ENCODE measurements around the gene CFAP90.
A peak's percentile ranks its signal among the peaks of the same experiment; 100 is the strongest.

CFAP90 gene, protein sequence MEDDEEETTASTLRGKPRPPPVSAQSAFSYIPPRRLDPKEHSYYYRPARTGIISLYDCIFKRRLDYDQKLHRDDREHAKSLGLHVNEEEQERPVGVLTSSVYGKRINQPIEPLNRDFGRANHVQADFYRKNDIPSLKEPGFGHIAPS

DNA sequence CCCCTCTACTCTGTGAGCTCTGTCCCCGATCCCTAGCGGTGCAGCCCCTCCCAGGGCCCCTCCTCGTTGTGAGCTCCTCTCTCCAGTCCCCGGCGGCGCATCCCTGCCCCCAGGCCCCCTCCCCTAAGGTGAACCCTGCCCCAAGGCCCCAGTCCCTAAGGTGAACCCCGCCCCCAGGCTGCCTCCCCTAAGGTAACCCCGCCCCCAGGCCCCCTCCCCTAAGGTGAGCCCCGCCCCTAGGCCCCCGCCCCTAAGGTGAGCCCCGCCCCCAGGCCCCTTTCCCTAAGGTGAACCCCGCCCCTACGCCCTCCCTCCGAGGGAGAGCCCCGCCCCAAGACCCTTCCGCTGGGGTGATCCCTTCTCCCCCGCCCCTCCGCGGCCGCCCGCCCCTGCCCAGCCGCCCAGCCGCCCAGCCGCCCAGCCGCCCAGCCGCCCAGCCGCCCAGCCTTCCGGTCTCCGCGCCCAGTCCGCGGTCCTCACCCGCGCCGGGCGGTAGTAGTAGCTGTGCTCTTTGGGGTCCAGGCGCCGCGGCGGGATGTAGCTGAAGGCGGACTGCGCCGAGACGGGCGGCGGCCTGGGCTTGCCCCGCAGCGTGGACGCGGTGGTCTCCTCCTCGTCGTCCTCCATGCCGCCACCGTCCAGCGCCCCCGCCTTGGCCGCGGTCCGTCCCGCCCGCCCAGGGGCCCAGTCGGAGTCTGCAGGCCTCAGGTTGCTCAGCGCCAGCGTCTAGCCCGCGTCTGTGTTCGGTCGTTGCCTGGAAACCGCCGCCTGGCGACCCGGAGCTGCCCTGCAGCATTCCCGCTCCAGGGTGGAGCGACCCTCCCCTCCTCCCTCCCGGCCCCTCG lies at the start of gene CFAP90:
TSS of gene CFAP90 (minus strand) at position 739 of the 845 bp plus-strand sequence. CDS start at position 627, 112 bp downstream.
- DNase-seq, result no peak

DNA sequence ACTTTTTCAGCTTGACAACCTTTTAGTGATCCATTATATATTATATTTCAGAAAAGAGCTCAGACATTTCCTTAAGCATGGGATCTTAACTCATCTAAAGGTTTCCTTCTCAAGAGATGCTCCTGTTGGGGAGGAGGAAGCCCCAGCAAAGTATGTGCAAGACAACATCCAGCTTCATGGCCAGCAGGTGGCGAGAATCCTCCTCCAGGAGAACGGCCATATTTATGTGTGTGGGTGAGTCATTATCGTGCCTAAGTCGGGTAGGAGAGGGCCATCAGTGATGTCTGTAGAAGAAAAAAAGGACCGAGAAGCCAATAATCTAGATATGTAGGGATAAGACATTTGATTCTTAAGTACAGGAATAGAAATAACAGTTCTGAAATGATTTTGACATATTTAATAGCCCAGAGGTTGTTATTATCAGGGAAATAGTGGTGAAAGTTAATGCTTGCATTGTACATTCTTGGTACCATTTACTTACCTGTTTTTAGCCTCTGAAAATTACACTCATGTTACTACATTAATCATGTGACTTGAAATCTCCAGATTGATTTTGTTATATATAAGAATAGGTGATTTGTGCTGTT lies 46.2 kb upstream of the CFAP90 start:
- peak; percentile 42 for DNase-seq

DNA sequence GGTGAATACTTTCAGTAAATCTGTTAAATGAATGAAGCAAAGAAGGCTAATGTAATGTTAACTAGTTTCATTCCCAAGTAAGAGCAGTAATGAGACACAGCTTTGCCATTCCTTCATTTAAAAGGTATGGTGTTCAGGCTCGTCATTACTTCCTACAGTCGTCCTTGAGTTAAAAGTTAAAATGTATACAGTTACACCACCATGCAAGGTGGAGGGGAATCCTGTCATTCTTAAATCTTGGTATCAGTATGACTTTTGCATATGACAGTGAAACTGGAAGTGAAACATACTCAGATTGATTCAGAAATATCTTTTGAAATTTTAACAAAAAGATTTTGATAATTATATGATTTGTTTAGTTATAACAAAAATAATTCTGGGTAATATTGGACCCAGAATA lies 43.9 kb upstream of the CFAP90 start:
- DNase-seq, result no peak

DNA sequence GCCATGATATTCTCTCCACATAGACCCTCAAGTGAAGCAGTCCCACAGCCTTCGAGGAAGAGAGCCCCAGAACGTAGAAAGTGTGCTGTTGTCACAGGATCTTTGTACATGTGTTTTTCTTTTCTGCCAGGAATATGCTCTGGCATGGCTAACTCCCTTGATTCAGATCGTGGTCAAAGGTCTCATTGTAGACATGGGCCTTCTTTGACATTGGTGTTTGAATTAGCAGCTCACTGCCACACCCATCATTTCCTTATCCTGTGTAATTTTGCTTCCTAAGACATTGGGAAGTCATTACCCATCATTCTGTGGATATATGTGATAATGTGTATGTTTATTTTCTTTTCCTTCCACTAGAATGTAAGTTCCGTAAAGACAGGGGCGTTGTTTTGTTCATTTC lies 43.5 kb upstream of the CFAP90 start:
- no peak for DNase-seq

DNA sequence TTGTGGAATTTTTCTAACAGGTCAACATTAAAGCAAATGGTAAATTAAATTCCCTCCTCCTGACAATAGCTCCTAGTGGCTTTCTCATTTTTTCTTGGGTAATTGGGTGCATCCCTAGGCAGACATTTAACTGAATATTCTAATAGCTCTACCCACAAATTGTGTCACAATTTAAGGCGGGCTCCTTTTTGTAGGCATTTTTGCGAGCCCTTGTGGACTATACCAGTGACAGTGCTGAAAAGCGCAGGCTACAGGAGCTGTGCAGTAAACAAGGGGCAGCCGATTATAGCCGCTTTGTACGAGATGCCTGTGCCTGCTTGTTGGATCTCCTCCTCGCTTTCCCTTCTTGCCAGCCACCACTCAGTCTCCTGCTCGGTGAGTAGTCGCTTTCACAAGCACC lies 38.0 kb upstream of the CFAP90 start:
- DNase-seq, result no peak

DNA sequence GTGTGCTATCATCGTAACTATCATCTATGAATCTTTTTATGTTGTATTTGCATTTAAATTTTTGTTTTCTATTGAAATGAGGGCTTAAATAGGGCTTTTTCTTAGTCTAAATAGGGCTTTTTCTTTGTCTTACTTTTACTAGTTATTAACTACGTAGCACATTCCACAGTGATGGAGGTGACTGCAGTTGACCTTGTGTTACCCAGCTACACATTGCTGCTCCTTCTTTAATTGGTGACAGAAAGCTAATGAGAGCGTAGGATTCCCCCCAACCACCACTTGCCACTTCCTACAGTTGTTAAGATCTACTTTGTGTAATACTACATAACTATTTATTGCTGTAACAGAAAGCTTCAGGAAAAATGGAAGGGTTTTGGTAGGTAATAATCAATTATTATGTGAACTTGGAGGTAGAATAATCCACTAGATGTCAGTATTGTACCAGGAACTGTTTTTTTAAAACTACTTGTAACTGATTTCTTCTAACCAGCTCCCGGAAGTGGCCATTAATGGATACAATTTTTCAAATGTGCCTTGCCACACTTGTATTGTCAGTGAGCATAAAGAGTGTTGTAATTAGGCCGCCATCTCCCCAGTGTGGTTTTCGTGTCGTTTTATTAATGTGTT lies 36.0 kb upstream of the CFAP90 start:
- DNase-seq, result peak; percentile 16

DNA sequence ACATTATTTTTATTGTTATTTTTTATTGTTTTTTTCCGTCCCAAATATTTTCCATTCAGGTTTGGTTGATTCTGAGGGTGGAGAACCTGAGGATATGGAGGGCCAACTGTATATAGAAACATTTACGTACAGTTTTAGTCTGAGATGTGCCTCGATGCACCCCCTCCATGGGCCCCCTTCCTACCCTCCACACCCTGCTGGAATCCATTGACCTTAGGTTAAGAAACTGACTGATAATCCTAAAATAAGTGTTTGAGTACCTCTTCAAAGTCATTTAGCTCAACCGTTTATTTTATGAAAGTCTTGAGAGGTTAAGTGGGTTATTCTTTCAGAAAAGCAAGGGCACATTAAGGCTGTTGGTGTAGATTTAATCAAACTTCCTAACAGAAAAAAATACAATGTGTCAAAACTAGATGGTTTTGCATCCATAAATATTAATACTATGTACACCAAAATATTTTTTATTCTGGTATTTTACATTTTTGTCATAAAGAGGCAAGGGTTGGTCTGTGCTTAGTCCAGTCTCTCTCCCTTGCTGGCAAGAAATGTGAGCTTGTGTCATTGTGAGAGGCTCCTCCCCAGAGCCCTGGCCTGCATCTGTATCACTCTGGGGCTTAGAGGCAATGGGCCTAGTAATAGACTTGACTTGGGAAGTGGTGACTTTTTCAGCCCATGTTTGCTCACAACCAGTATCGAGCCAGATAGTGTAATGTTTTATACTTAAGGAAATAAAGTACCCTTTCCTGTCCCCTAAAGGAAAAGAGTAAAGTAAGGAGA lies 33.7 kb upstream of the CFAP90 start:
- DNase-seq, result no peak

DNA sequence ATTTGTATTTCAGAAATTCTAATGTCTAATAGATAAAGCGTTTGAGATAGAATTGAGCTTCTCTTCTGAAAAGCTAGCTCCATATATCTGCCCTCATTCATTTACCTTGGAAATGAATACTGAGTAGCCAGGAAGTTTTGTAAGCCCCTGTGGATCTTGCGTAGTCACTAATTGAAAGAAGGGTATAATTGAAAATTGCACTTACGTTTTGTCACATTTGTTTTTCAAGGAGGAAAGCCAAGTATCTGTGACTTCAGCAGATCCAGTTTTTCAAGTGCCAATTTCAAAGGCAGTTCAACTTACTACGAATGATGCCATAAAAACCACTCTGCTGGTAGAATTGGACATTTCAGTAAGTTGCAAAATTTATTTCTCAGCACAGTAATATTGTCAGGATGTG lies 32.0 kb upstream of the CFAP90 start:
- DNase-seq, result no peak

DNA sequence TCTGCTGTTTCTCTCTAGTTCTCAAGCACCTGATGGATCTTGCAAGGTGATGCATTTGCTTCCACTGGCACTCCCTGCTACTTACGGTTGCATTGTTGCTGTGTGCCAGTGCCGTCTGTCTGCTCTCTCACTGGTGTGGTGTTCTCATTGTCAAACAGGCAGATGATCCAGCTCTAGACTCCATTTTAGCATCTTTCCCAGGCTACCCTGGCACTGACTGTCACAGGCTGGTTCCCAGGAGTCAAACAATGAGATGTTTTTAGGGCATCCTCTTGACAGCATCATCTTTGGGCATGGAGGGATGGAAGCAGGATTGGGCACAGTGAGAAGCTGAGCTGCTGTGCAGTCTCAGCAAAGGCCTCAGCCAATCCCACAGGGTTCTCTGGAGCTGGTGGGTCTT lies 30.9 kb upstream of the CFAP90 start:
- no peak for DNase-seq

DNA sequence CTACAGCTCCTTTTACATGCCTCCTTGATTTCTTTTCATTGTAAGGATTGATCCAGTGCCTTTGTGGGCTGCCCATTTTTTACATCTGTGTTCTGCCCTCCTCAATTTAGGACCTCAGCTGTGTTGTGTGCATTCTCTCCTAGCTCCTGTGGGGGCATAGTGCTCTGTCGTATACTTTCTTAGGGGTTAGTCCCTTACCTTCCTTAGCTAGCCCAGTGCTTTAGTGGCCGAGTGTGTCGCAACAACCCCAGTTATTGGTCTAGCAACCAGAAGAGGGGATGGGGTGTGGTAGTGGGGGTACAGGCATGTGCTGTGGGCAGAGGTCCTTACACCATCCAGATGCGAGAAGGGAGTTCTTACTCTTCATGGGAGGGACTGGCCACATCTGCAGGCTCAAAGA lies 30.2 kb upstream of the CFAP90 start:
- DNase-seq, result peak; percentile 45

DNA sequence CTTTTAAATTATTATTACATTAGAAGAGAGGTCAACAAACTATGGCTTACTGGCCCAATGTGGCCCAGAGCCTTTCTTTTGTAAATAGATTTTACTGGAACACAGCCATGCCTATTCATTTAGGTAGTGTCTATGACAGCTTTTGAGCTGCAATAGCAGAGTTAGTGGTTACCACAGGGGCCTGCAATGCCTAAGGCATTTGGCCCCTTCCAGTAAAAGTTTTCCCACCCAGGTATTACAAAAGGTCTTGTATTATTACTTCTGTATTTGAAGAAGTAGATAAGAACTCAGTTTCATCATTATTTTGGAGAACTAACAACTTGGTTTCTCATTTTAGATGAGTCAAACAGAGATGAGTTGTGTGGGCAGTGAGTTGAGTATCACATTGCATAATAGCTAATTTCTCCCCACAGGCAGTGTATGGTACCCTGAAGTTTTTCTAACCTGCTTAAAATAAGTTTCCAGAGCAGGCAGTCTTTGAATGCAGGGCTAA lies 27.5 kb upstream of the CFAP90 start:
- peak; percentile 96 for DNase-seq

DNA sequence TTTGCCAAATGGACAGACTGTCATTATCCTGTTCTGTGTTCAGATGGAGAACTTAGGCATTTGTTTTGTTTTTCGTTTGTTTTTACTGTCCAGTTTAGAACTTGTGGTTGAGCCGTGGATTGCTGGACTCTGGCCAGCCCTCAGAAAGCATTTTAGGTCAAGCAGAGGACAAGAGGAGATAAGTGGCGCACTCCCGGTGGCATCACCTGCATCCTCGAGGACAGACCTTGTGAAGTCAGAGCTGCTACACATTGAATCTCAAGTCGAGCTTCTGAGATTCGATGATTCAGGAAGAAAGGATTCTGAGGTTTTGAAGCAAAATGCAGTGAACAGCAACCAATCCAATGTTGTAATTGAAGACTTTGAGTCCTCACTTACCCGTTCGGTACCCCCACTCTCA lies 26.9 kb upstream of the CFAP90 start:
- DNase-seq, result no peak

DNA sequence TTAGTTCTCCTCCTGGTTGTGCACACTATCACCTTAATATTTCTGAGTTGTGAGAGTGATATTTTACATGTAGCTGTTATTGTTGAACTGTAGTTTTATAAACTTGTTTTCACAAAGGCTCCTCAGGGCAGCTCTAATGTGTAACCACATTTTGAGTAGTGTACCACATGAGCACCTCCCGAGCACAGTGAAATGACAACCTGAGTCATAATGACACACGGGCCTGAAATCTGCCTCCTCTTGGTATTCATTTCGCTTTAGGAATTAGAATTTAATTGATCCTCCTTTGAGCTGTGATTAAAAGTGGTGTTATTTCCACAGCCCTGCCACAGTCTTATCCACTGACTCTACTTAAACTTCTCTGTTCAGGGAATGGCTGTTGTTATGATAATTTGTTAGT lies 25.9 kb upstream of the CFAP90 start:
- DNase-seq, result peak; percentile 18

DNA sequence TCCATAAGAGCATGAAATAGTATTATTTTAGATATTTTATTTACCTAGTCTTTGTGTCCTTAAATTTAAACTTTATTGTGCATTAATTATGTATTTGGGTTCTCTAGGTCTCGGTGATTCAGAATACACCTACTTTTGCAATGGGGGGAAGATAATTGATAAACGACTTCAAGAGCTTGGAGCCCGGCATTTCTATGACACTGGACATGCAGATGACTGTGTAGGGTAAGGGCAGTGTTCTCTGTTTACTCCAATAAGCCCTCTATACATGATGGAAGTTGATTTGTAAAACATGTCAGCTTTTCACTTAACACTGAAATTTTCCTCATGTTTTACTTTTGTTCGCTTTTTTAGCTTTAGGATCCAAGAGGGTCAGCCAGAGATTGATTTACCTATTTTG lies 24.2 kb upstream of the CFAP90 start:
- DNase-seq, result no peak

DNA sequence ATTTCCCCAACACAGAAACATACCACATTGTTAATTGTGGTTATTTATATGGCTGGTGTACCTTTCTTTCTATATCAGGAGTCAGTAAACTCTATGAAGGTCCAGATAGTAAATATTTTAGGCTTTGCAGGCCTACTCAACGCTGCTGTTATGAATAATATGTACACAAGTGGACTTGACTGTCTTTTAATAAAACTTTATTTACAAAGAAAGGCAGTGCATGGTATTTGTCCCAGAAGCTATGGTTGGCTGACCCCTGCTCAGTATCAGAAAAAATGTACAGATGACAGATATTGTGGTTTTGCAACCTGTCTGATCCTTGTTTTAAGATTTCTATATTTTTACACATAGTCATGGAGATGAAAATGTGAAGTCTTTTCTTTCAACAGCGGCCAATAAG lies 23.7 kb upstream of the CFAP90 start:
- no peak for DNase-seq

DNA sequence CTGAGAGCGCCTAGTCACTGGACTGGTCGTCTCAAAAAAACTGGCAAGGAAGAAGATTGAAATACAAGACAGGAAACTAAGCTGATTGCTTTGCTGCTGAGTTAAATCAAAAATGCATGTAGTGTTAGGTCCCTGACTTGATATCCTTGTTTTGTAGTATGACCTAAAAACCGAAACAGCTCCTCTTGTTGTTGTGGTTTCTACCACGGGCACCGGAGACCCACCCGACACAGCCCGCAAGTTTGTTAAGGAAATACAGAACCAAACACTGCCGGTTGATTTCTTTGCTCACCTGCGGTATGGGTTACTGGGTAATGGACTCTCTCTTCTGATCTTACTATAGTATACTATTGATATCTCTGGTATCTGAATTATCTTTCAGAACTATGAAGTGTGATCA lies 22.3 kb upstream of the CFAP90 start:
- DNase-seq, result no peak

DNA sequence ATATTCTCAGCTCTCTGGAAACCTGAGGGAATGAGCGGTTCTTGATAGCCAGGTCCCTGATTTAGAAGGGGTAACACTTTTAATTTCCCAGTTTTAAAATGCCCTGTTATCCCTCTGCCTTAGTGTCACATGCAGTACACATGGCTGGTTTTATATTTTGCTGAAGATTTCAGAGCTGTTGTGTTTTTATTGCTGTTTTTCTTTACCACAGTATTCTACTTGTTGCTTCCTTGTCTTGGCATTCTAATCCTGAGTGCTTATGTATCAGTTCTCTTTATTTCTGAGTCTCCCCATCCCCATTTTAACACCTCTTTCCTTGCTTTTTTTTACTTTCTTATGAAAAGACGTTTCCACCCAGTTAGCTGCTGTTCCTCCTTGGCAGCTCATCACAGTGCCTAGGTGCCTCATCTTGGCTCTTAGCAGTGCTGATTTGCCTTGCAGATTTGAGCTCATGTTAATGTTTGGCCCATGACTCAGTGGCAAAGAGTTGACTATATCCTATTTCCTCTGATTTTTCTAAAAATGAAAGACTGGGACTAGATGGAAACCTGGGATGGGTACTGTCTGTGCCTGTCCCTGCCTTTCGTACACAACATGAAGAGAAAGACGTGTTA lies 21.7 kb upstream of the CFAP90 start:
- no peak for DNase-seq

DNA sequence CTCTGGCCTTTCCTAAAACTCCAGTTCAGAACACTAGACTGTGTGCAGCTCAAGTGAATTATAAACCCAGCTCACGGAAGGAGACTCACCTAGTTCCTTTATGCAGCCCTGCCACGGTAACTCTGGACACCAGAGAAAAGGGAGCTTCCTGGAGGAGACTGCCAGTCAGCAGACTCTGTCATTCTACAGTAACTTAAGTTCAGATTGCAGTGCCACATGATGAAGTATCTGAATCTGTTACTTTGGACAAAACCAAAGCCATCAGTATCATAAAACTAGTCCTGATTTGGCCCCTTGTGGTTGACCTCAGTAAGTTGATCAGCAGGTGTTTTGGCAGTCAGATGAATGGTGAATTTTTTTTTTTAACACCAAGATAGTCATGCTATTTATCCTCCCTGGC lies 20.7 kb upstream of the CFAP90 start:
- DNase-seq, result no peak

DNA sequence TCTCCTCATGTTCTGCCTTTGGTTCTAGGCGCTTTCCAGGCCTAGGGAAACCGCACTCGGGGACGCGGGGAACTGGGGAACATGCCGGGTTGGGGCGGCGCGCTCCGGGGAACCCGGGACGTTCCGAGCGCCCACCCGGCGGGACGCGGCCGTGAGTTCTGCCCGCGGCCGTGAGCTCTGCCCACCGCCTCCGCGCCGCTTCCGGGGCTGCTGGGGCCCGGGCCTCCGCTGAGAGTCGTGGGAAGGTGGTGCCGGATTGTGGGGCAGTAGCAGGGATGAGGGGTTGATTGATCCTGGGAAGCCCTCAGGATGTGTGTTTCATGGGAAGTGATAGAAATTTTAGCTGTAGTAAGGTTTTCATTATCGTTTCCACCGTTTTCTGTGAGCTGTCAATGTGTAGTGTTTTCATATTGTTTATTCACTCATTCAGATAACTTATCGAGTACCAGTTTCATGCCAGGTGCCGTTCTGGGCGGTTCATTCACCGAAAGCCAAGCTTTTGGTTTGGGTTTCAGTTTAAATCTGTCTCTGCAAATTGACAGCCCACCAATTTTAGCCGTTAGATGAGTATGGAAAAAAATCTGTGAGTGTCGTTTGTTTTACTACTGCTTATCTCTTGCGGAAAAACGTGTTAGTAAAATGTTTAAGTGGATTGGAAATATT lies 18.7 kb upstream of the CFAP90 start:
- no peak for DNase-seq

DNA sequence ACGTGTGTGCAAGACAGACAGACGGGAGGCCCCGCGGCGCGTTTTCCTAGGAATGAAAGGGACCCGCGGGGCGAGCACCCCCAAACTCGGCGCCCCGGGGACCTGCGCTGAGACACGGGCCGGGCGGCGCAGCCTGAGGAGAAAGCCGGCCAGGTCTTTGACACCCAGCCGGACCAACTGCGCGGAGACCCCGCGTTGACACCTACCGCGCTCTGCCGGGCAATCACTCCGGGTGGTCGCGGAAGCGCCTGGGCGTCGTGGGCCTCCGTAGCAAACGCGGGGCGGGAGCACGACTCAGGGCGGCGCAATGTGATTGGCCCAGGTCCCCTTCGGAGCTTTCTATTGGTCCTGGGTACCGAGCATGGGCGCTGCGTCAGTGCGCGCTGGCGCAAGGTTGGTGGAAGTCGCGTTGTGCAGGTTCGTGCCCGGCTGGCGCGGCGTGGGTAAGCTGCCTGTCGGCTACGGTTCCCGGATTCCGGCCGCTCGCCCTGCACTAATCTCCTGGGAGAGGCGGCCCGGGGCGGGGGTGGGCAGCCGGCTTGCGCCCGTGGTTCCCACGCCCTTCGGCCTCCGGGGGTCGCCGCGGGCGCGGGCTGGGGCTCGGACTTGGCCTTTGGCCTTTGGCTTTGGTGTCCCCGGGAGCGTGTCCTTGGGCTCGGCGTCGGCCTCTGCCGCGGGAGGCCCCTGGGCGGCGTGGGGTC lies 18.0 kb upstream of the CFAP90 start, which contains the start of the genes FASTKD3 and MTRR:
TSS of gene FASTKD3 (minus strand) at position 259 of the 701 bp plus-strand sequence. CDS start 948 bp downstream, outside the sequence.
TSS of gene MTRR (plus strand) at position 376 of the 701 bp plus-strand sequence. CDS start 1,647 bp downstream, outside the sequence.
- peak; percentile 91 for DNase-seq

DNA sequence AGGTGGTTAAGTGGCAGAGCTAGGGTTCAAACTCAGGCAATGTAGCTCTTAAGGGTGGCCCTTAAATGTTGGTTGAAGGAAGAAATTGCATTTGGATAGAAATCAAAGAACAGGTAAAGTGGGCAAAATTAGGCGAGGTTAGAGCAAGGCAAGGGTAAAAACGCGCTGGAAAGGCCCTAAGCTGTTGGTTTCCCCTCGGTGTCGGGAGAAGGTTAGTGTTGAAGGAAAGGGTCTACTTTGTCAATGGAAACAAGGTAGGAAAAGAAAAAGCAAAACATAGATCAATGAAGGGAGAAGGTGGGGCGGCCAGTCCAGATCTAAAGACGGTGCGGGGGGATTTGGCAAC lies 17.5 kb upstream of the CFAP90 start:
- DNase-seq, result no peak

Measured in MV-4-11 (cell line).